HEK293T (cell line): ENCODE measurements around the gene CSF3R.

ENCODE experiments used
- ARNT ChIP-seq: fragments of 450-650 bp; IDR thresholded peaks from 2 replicates; pipeline ENCODE4 v1.6.1; 2017; ENCODE audit warnings: mild to moderate bottlenecking
- FOXM1 ChIP-seq: fragments of 450-650 bp; IDR thresholded peaks from 2 replicates; pipeline ENCODE4 v1.6.1; 2017; ENCODE audit warnings: mild to moderate bottlenecking, borderline replicate concordance
- HDGF ChIP-seq: fragments of 450-650 bp; IDR thresholded peaks from 2 replicates; pipeline ENCODE4 v1.6.1; 2017; ENCODE audit warnings: antibody characterized with exemption, borderline replicate concordance
- NFRKB ChIP-seq: fragments of 450-650 bp; IDR thresholded peaks from 2 replicates; pipeline ENCODE4 v1.6.1; 2016; ENCODE audit warnings: mild to moderate bottlenecking, moderate library complexity

- no peak for TF ChIP-seq FOXM1
- no peak for TF ChIP-seq ARNT
- TF ChIP-seq HDGF = no peak
- no peak for TF ChIP-seq NFRKB
Observed at GRCh38 chr1:36511804-36512798, 29.4 kb upstream of the CSF3R start.
